Neural crest cell (in vitro differentiated cells): Measurements from ENCODE around the gene HSFX1. TPM values are rescaled to one million over a fixed set of nuclear protein-coding genes. Genes with fewer than 3 reads are reported as not detected.

Experiments used
- DNase-seq: peaks from one replicate; pipeline ENCODE4 v3.0.0; 2021; ENCODE audit warnings: low read depth, mixed read lengths, low spot score
- H3K27ac Mint-ChIP-seq: one replicate; pipeline ENCODE4 v1.8.0; 2021; ENCODE audit warnings: mild to moderate bottlenecking, mixed read lengths; ENCODE audit not compliant: unreplicated experiment
- H3K27me3 Mint-ChIP-seq: 2 replicates; pipeline ENCODE4 v1.8.0; 2021; ENCODE audit warnings: low read depth, mild to moderate bottlenecking, mixed read lengths
- H3K36me3 Mint-ChIP-seq: 2 replicates; pipeline ENCODE4 v1.8.0; 2021; ENCODE audit warnings: low read depth, mild to moderate bottlenecking, mixed read lengths
- H3K4me1 Mint-ChIP-seq: 2 replicates; pipeline ENCODE4 v1.8.0; 2021; ENCODE audit warnings: mixed read lengths
- H3K4me3 Mint-ChIP-seq: one replicate; pipeline ENCODE4 v1.8.0; 2021; ENCODE audit warnings: mild to moderate bottlenecking, mixed read lengths
- H3K9me3 Mint-ChIP-seq: 2 replicates; pipeline ENCODE4 v1.8.0; 2021; ENCODE audit warnings: mixed read lengths
- CTCF ChIP-seq: fragments of 200-600 bp; sonication (generic); conservative IDR thresholded peaks from 2 replicates; pipeline ENCODE4 v1.5.0; 2021; ENCODE audit warnings: antibody characterized with exemption, mild to moderate bottlenecking
- total RNA-seq: library from RNA; stranded (reverse); gene quantifications from 2 replicates; pipeline ENCODE4 v1.2.1, GENCODE V29; 2021

HSFX1 gene
- total RNA-seq, 1 donor from 2014 or later, result 1.0 TPM

- DNase-seq, result no peak
- no peak overlapping the region for H3K27ac Mint-ChIP-seq
- no peaks in the 10 kb centered on the region for H3K36me3 Mint-ChIP-seq
- H3K9me3 Mint-ChIP-seq, result peaks cover 10% of the 10 kb centered on the region
- H3K4me1 Mint-ChIP-seq, result no peaks in the 10 kb centered on the region
- TF ChIP-seq CTCF, result no peak
- peaks cover 4% of the 10 kb centered on the region for H3K27me3 Mint-ChIP-seq
- H3K4me3 Mint-ChIP-seq, result no peak overlapping the region
Observed at GRCh38 chrX:149818652-149819051, 44.8 kb downstream of the HSFX1 start.

GRCh38 chrX:149819371-149819770, 45.5 kb downstream of the HSFX1 start:
- Mint-ChIP-seq H3K36me3 (no peaks in the 10 kb centered on the region), H3K27ac (no peak overlapping the region), H3K4me1 (no peaks in the 10 kb centered on the region), H3K4me3 (no peak overlapping the region), H3K9me3 (peaks cover 10% of the 10 kb centered on the region), H3K27me3 (peaks cover 4% of the 10 kb centered on the region)
- no peak for DNase-seq
- TF ChIP-seq CTCF, result no peak

- Mint-ChIP-seq H3K4me3 (no peak overlapping the region), H3K27ac (no peak overlapping the region), H3K36me3 (no peaks in the 10 kb centered on the region), H3K4me1 (peaks cover 17% of the 10 kb centered on the region), H3K9me3 (peaks cover 9% of the 10 kb centered on the region), H3K27me3 (peaks cover 6% of the 10 kb centered on the region)
- peak; percentile 45 for TF ChIP-seq CTCF
- peak; percentile 26 for DNase-seq
Observed at GRCh38 chrX:149825424-149825823, 51.6 kb downstream of the HSFX1 start.

Other genes with a start within 250 kb of the HSFX1 start
- 14.5 and 14.6 TPM in 2 replicates for gene EOLA1, start 233.1 kb upstream of the HSFX1 start, total RNA-seq
- gene HSFX3, start 224.1 kb upstream of the HSFX1 start, total RNA-seq, result not detected in 2 replicates
- gene MAGEA9B, start 186.6 kb upstream of the HSFX1 start, total RNA-seq, result not detected in 2 replicates
- not detected in 2 replicates for gene HSFX2, start 178.8 kb upstream of the HSFX1 start, total RNA-seq
- 28.5 and 29.0 TPM in 2 replicates for gene TMEM185A, start 142.3 kb upstream of the HSFX1 start, total RNA-seq
- gene MAGEA11, start 62.0 kb upstream of the HSFX1 start, total RNA-seq, result not detected in 2 replicates
- gene MAGEA9, start 7.9 kb downstream of the HSFX1 start, total RNA-seq, result not detected in 2 replicates
- gene MAGEA8, start 107.1 kb downstream of the HSFX1 start, total RNA-seq, result not detected in 2 replicates
- gene HSFX4, start 155.5 kb downstream of the HSFX1 start, total RNA-seq, result not detected in 2 replicates
- 33.8 and 36.2 TPM in 2 replicates for gene EOLA2, start 164.4 kb downstream of the HSFX1 start, total RNA-seq